Stomach (tissue), 4 donors: ENCODE measurements around the gene NELL1.

ENCODE experiments used
- EP300 ChIP-seq: sonication (generic); formaldehyde crosslinking; IDR thresholded peaks from one replicate; pipeline ENCODE4 v1.6.1; 2017; ENCODE audit warnings: antibody characterized with exemption
- POLR2A ChIP-seq, 4 donors: fragments of 450-650 bp; IDR thresholded peaks; one replicate each; pipeline ENCODE4 v1.6.1; 2016; ENCODE audit warnings: antibody characterized with exemption in 4 of 4, control low read depth in 2 of 4, mild to moderate bottlenecking in 1 of 4, moderate library complexity in 1 of 4
- POLR2AphosphoS5 ChIP-seq, 3 donors: sonication (generic); formaldehyde crosslinking; IDR thresholded peaks; one replicate each; pipeline ENCODE4 v1.6.1; 2016; ENCODE audit warnings: antibody characterized with exemption in 3 of 3
- TF ChIP-seq, protein P1 (sequence below), 7 experiments: fragments of 450-650 bp in 4 of 7; fragments of 200-600 bp in 3 of 7; sonication (generic) in 3 of 7; IDR thresholded peaks; one replicate each; pipeline ENCODE4 v1.5.1; 2016 to 2019; ENCODE audit warnings: antibody characterized with exemption in 7 of 7, control low read depth in 2 of 7, mild to moderate bottlenecking in 1 of 7

DNA sequence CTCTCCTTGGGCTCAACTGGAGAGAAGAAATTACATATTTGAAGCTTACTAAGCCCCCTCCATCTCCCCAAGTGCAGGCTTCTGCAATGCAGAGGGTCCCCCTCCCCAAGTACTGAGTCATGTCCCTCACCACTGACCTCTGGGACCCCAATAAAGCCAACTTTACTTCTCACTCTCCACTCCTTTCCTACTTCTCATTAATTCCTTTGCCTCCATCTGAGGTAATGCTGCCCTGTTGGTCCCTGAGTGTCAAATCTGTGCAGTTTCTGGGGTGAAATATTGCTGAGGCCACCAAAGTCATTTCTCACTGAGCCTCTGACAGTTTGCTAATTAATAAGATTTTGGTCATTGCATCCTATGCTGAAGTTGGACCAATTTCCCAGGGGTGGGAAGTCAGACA, 101.6 kb downstream of the NELL1 start:
- TF ChIP-seq EP300: no peak
- TF ChIP-seq POLR2AphosphoS5 (IDR thresholded peaks at IDR 0.05): no peak
- TF ChIP-seq, protein P1, sequence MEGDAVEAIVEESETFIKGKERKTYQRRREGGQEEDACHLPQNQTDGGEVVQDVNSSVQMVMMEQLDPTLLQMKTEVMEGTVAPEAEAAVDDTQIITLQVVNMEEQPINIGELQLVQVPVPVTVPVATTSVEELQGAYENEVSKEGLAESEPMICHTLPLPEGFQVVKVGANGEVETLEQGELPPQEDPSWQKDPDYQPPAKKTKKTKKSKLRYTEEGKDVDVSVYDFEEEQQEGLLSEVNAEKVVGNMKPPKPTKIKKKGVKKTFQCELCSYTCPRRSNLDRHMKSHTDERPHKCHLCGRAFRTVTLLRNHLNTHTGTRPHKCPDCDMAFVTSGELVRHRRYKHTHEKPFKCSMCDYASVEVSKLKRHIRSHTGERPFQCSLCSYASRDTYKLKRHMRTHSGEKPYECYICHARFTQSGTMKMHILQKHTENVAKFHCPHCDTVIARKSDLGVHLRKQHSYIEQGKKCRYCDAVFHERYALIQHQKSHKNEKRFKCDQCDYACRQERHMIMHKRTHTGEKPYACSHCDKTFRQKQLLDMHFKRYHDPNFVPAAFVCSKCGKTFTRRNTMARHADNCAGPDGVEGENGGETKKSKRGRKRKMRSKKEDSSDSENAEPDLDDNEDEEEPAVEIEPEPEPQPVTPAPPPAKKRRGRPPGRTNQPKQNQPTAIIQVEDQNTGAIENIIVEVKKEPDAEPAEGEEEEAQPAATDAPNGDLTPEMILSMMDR (IDR thresholded peaks at IDR 0.05): no peak
- no peak for TF ChIP-seq POLR2A (IDR thresholded peaks at IDR 0.05)
